Measurements from ENCODE around the gene SCYGR6.

Gene SCYGR6

DNA sequence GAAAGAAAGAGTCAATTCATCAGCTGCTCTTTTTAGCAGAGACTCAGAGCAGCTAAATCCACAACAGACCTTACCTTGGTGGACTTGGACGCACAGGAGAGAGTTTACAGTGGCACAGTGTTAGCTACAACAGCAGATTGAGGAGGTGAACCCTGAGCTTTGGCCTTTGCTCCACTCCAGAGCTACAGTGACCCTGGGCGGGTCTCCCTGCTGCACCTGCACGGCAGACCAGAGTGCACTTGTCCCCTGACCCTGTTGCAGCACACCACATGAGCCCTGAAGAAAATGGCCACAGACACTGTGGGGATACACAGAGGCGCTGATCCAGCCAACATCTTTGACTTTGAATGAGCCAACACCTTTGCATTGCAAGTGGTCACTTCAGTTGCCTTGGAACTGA is 17.7 kb downstream of the SCYGR6 start:
- TF ChIP-seq, protein P1, sequence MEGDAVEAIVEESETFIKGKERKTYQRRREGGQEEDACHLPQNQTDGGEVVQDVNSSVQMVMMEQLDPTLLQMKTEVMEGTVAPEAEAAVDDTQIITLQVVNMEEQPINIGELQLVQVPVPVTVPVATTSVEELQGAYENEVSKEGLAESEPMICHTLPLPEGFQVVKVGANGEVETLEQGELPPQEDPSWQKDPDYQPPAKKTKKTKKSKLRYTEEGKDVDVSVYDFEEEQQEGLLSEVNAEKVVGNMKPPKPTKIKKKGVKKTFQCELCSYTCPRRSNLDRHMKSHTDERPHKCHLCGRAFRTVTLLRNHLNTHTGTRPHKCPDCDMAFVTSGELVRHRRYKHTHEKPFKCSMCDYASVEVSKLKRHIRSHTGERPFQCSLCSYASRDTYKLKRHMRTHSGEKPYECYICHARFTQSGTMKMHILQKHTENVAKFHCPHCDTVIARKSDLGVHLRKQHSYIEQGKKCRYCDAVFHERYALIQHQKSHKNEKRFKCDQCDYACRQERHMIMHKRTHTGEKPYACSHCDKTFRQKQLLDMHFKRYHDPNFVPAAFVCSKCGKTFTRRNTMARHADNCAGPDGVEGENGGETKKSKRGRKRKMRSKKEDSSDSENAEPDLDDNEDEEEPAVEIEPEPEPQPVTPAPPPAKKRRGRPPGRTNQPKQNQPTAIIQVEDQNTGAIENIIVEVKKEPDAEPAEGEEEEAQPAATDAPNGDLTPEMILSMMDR (IDR thresholded peaks at IDR 0.05): no peak
- peaks cover 3% of the 10 kb centered on the region for H3K27me3 ChIP-seq
- no peak overlapping the region for H3K27ac ChIP-seq
- no peaks in the 10 kb centered on the region for H3K9me3 ChIP-seq
- H3K4me3 ChIP-seq (ENCODE audit: low read depth in 1 of 2, low read length in 1 of 2): no peak overlapping the region
- no peaks in the 10 kb centered on the region for H3K4me1 ChIP-seq (ENCODE audit: control insufficient read depth in 1 of 2, insufficient read depth in 1 of 2, low read depth in 1 of 2, low read length in 1 of 2)
- H3K36me3 ChIP-seq: no peaks in the 10 kb centered on the region

DNA sequence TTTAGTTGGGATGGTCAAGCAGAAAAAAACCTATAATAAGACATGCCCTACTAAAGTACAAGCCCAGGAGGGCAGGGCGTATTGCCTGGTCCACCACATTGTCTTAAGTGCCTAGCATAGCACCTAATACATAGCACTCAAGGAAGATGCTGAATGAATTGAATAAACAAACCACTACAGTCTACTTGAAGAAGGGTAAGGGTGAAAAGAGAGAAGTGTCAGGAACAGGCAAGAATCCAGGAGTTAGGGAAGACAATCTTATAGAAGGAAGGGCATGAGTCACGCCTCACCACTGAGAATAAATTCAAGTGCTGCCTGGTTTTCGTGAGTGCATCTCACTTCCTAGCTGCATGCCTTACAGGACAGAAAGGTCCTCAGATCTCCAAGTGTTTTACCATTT is 20.6 kb downstream of the SCYGR6 start:
- H3K36me3 ChIP-seq: no peaks in the 10 kb centered on the region
- H3K9me3 ChIP-seq: no peaks in the 10 kb centered on the region
- TF ChIP-seq, protein P1 (IDR thresholded peaks at IDR 0.05): no peak
- H3K4me3 ChIP-seq (ENCODE audit: low read depth in 1 of 2, low read length in 1 of 2): no peak overlapping the region
- H3K27ac ChIP-seq: no peak overlapping the region
- no peaks in the 10 kb centered on the region for H3K4me1 ChIP-seq (ENCODE audit: control insufficient read depth in 1 of 2, insufficient read depth in 1 of 2, low read depth in 1 of 2, low read length in 1 of 2)
- peaks cover 3% of the 10 kb centered on the region for H3K27me3 ChIP-seq

DNA sequence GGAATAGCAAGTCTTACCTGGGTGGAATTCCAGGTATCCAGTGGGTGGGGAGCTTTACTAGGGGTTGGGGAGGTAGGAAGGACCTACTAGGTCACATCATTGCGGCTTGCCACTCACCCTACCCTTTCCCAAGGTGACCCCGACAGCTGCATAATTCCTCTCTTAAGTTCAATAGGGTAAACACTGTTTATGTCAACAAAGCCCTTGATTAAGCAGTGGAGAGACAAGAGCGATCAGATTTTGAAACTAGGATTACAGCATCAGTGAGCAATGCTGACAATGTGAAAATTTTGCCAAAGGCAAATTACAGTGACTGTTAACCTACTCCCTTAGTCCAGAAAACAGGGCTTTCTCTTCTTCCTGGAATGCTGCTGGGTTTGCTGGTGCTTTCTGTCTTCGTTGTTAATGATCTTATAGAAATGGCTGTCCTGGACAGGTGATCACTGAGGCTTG is 21.3 kb downstream of the SCYGR6 start:
- Histone ChIP-seq H3K4me3 (ENCODE audit: low read depth in 1 of 2, low read length in 1 of 2) (no peak overlapping the region), H3K27ac (no peak overlapping the region), H3K27me3 (peaks cover 3% of the 10 kb centered on the region), H3K36me3 (no peaks in the 10 kb centered on the region), H3K4me1 (ENCODE audit: control insufficient read depth in 1 of 2, insufficient read depth in 1 of 2, low read depth in 1 of 2, low read length in 1 of 2) (no peaks in the 10 kb centered on the region), H3K9me3 (no peaks in the 10 kb centered on the region)
- TF ChIP-seq, protein P1 (IDR thresholded peaks at IDR 0.05): no peak

DNA sequence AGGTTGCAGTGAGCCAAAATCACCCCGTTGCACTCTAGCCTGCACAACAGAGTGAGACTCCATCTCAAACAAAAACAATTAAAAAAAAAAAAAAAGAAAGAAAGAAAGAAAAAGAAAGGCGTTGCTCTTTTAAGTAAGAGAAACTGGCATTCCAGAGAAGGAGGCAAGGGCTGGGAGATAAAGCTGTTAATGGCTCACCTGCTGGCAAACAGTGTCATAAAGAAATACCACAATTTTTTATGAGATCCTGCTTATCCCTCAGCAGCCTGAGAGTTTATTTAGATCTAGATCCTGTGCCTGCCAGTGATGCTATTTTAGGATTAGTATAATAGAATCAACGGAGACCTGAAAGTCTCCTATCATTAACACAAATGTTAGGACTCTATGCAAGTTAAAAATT is 23.0 kb downstream of the SCYGR6 start:
- H3K4me1 ChIP-seq (ENCODE audit: control insufficient read depth in 1 of 2, insufficient read depth in 1 of 2, low read depth in 1 of 2, low read length in 1 of 2): no peaks in the 10 kb centered on the region

DNA sequence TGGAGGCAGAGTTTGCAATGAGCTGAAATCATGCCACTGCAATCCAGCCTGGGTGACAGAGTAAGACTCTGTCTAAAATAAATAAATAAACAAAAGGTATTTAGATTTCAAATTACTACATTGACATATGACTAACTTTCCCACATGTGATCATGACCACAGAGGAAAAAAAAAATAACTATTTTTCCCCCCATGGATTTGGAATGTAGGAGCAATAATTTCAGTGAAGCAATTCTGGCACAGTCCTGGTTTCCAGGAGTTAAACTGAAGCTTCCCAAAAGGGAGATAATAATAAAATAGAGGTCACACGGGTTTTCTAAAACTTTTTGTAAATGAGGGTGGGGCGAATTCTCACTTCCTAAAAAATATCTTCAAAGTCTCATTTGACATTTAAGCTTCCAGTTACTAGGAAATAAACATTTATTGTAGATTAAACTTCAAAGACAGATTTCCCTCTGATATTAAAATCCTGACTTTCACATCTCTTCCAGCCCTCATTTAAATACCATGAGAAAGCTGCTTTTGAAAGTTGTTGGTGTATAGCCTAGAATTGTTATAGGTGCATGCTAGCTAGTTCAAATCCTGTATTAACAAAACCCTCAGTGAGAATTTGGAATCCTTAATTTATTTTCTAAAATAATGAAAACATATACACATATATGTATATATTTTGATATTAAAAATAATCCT is 27.4 kb downstream of the SCYGR6 start:
- Histone ChIP-seq H3K27me3 (peaks cover 6% of the 10 kb centered on the region), H3K36me3 (no peaks in the 10 kb centered on the region), H3K4me1 (ENCODE audit: control insufficient read depth in 1 of 2, insufficient read depth in 1 of 2, low read depth in 1 of 2, low read length in 1 of 2) (no peaks in the 10 kb centered on the region), H3K27ac (no peak overlapping the region), H3K9me3 (no peaks in the 10 kb centered on the region), H3K4me3 (ENCODE audit: low read depth in 1 of 2, low read length in 1 of 2) (no peak overlapping the region)
- TF ChIP-seq, protein P1 (IDR thresholded peaks at IDR 0.05): no peak

More for the DNA sequence above, 23.0 kb downstream of the SCYGR6 start:
- H3K27me3 ChIP-seq: peaks cover 7% of the 10 kb centered on the region
- TF ChIP-seq, protein P1 (IDR thresholded peaks at IDR 0.05): no peak
- no peak overlapping the region for H3K4me3 ChIP-seq (ENCODE audit: low read depth in 1 of 2, low read length in 1 of 2)
- H3K9me3 ChIP-seq: no peaks in the 10 kb centered on the region
- no peak overlapping the region for H3K27ac ChIP-seq
- H3K36me3 ChIP-seq: no peaks in the 10 kb centered on the region

All from neutrophil (primary cell).